CD4-positive, CD25-positive, alpha-beta regulatory T cell (primary cell): ENCODE data around the gene EIF1B. TPM values are rescaled to one million over a fixed set of nuclear protein-coding genes. Genes with fewer than 3 reads are reported as not detected.
"Not testable (repeated sequence)": the region's sequence is repeated elsewhere in the genome, so short reads cannot be mapped to it uniquely, and the experiment has no call there.

Experiments used
- ATAC-seq, 2 donors: fragments of 150-1000 bp; cut with Tn5 transposase; one replicate each; pipeline ENCODE4 v1.10.0; 2021; ENCODE audit warnings: low read depth in 2 of 2, moderate number of reproducible peaks in 2 of 2, moderate library complexity in 1 of 2
- DNase-seq, 3 donors: peaks; one replicate each; pipeline versions ENCODE4 v3.0.0 to v3.0.0-alpha.2; 2012 to 2022; ENCODE audit warnings: mixed read lengths in 1 of 3
- H3K27ac ChIP-seq: one replicate; pipeline ENCODE4 v1.7.0; 2013; ENCODE audit warnings: mild to moderate bottlenecking, low read length; ENCODE audit not compliant: insufficient read depth, poor library complexity, severe bottlenecking
- H3K27me3 ChIP-seq: one replicate; pipeline ENCODE4 v1.7.0; 2013; ENCODE audit warnings: low read length; ENCODE audit not compliant: control insufficient read depth, insufficient read depth
- H3K36me3 ChIP-seq: one replicate; pipeline ENCODE4 v1.7.0; 2013; ENCODE audit warnings: mild to moderate bottlenecking, low read length, moderate library complexity; ENCODE audit not compliant: control insufficient read depth, insufficient read depth
- H3K4me1 ChIP-seq: 2 replicates; pipeline ENCODE4 v1.7.0; 2013; ENCODE audit warnings: mild to moderate bottlenecking, low read length; ENCODE audit not compliant: insufficient read depth, control insufficient read depth, poor library complexity, severe bottlenecking
- H3K4me3 ChIP-seq: one replicate; pipeline ENCODE4 v1.7.0; 2013; ENCODE audit warnings: low read depth, mild to moderate bottlenecking, low read length, moderate library complexity
- H3K9me3 ChIP-seq, 2 experiments: 1 replicate in 1 of 2; 2 replicates in 1 of 2; pipeline ENCODE4 v1.7.0; 2013; ENCODE audit warnings: low read length in 2 of 2, mild to moderate bottlenecking in 1 of 2, moderate library complexity in 1 of 2; ENCODE audit not compliant: control insufficient read depth in 2 of 2
- H3K27ac Mint-ChIP-seq, 3 donors: one replicate each; pipeline ENCODE4 v1.8.0; 2020 to 2022; ENCODE audit warnings: mild to moderate bottlenecking in 3 of 3, mixed read lengths in 3 of 3, moderate library complexity in 2 of 3
- H3K27me3 Mint-ChIP-seq: one replicate; pipeline ENCODE4 v1.8.0; 2022; ENCODE audit warnings: mild to moderate bottlenecking, mixed read lengths
- H3K36me3 Mint-ChIP-seq: one replicate; pipeline ENCODE4 v1.8.0; 2020; ENCODE audit warnings: mixed read lengths
- H3K4me1 Mint-ChIP-seq, 4 donors: one replicate each; pipeline ENCODE4 v1.8.0; 2020 to 2022; ENCODE audit warnings: mixed read lengths in 4 of 4, mild to moderate bottlenecking in 1 of 4
- H3K4me3 Mint-ChIP-seq, 4 donors: one replicate each; pipeline ENCODE4 v1.8.0; 2020 to 2022; ENCODE audit warnings: mild to moderate bottlenecking in 4 of 4, mixed read lengths in 4 of 4, moderate library complexity in 3 of 4
- H3K9me3 Mint-ChIP-seq, 7 donors: one replicate each; pipeline ENCODE4 v1.8.0; 2020 to 2022; ENCODE audit warnings: mixed read lengths in 7 of 7, mild to moderate bottlenecking in 3 of 7, moderate library complexity in 2 of 7
- polyA plus RNA-seq, 4 donors: library from polyadenylated mRNA; unstranded; fragments of 300-500 nt; fragmentation: Illumina TruSeq; gene quantifications; one replicate each; pipeline ENCODE4 v1.2.3, GENCODE V29; 2021
- total RNA-seq: library from RNA; stranded (reverse); gene quantifications from one replicate; pipeline ENCODE4 v1.2.3, GENCODE V29; 2022

Gene EIF1B
- total and polyA plus RNA-seq, 5 donors from 2014 or later, result 42.3 to 76.4 (median 69.7) TPM

GRCh38 chr3:40281995-40282394 is 27.5 kb upstream of the EIF1B start:
- Mint-ChIP-seq H3K4me3 (no peak overlapping the region), H3K4me1 (no peaks in the 10 kb centered on the region), H3K9me3 (peaks cover 0 to 5% (median 0%) of the 10 kb centered on the region in 7 donors), H3K36me3 (no peaks in the 10 kb centered on the region), H3K27me3 (no peaks in the 10 kb centered on the region), H3K27ac (no peak overlapping the region)
- no peak for ATAC-seq
- no peak for DNase-seq
- no peak overlapping the region for H3K4me3 ChIP-seq
- no peaks in the 10 kb centered on the region for H3K9me3 ChIP-seq
- no peak overlapping the region for H3K27ac ChIP-seq
- H3K27me3 ChIP-seq, result no peaks in the 10 kb centered on the region
- no peaks in the 10 kb centered on the region for H3K36me3 ChIP-seq
- H3K4me1 ChIP-seq, result no peaks in the 10 kb centered on the region

DNA sequence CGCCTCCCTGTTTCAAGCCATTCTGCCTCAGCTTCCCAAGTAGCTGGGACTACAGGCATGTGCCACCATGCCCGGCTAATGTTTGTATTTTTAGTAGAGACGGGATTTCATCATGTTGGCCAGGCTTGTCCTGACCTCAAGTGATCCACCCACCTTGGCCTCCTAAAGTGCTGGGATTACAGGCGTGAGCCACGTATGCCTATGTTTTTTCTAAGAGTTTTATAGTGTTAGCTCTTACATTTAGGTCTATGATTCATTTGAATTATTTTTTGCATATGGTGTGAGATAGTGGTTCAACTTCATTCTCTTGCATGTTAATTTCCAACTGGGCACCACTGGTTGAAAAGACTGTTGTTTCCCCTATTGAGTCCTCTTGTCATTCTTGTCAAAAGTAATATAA is 26.4 kb upstream of the EIF1B start:
- not testable (repeated sequence) for H3K27me3 Mint-ChIP-seq, H3K36me3 Mint-ChIP-seq, H3K36me3 ChIP-seq, H3K27ac Mint-ChIP-seq, H3K9me3 ChIP-seq, H3K4me1 Mint-ChIP-seq, H3K27ac ChIP-seq, DNase-seq, H3K4me1 ChIP-seq, H3K4me3 ChIP-seq, ATAC-seq, H3K4me3 Mint-ChIP-seq, H3K9me3 Mint-ChIP-seq, H3K27me3 ChIP-seq

DNA sequence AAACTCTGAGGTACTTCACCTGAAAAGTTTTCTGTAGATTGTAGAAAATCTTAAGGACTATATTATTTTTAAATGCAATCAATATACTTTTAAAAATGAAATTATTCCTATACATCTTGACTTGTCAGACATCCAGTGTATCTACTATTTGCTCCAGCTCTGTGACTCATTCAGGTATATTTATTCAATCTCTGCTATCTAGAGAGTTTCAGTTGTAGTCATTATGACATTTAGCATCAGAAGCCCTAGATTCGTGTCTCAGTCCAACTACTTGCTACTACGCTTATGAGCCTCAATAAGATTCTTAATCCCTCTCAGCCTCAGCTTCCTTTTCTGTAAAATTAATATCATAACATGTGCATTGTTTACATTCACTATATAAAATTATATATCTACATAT is 22.3 kb upstream of the EIF1B start:
- Histone ChIP-seq H3K36me3 (no peaks in the 10 kb centered on the region), H3K4me3 (no peak overlapping the region), H3K9me3 (no peaks in the 10 kb centered on the region), H3K4me1 (peaks cover 3% of the 10 kb centered on the region), H3K27ac (no peak overlapping the region), H3K27me3 (no peaks in the 10 kb centered on the region)
- peak overlapping the region in 1 of 3 donors; percentile 12 for H3K27ac Mint-ChIP-seq
- H3K36me3 Mint-ChIP-seq, result peaks cover 15% of the 10 kb centered on the region
- no peaks in the 10 kb centered on the region for H3K27me3 Mint-ChIP-seq
- peaks cover 0 to 8% (median 4%) of the 10 kb centered on the region in 4 donors for H3K4me1 Mint-ChIP-seq
- DNase-seq (peak in 1 of 3 donors; percentile 10), ATAC-seq (no peak)
- H3K9me3 Mint-ChIP-seq, result peaks cover 0 to 3% (median 0%) of the 10 kb centered on the region in 7 donors
- H3K4me3 Mint-ChIP-seq, result no peak overlapping the region

GRCh38 chr3:40290396-40290795 is 19.1 kb upstream of the EIF1B start:
- ATAC-seq, result peak; percentile 60 to 71

GRCh38 chr3:40291471-40291870 is 18.0 kb upstream of the EIF1B start:
- peaks cover 38% of the 10 kb centered on the region for H3K36me3 Mint-ChIP-seq
- DNase-seq, result no peak

More at GRCh38 chr3:40290396-40290795, 19.1 kb upstream of the EIF1B start:
- H3K36me3 Mint-ChIP-seq, result peaks cover 32% of the 10 kb centered on the region
- no peaks in the 10 kb centered on the region for H3K36me3 ChIP-seq
- peak overlapping the region; percentile 48 to 93 (median 66) for H3K4me3 Mint-ChIP-seq
- no peak overlapping the region for H3K27ac ChIP-seq
- peak in 2 of 3 donors; percentile 10 to 19 for DNase-seq
- peaks cover 0 to 8% (median 4%) of the 10 kb centered on the region in 4 donors for H3K4me1 Mint-ChIP-seq
- H3K9me3 ChIP-seq, result no peaks in the 10 kb centered on the region
- H3K4me3 ChIP-seq, result peak overlapping the region; percentile 75
- H3K27ac Mint-ChIP-seq, result peak overlapping the region in 2 of 3 donors; percentile 8 to 77
- peaks cover 0 to 3% (median 0%) of the 10 kb centered on the region in 7 donors for H3K9me3 Mint-ChIP-seq
- H3K27me3 Mint-ChIP-seq, result no peaks in the 10 kb centered on the region
- H3K27me3 ChIP-seq, result no peaks in the 10 kb centered on the region
- H3K4me1 ChIP-seq, result peaks cover 3% of the 10 kb centered on the region

DNA sequence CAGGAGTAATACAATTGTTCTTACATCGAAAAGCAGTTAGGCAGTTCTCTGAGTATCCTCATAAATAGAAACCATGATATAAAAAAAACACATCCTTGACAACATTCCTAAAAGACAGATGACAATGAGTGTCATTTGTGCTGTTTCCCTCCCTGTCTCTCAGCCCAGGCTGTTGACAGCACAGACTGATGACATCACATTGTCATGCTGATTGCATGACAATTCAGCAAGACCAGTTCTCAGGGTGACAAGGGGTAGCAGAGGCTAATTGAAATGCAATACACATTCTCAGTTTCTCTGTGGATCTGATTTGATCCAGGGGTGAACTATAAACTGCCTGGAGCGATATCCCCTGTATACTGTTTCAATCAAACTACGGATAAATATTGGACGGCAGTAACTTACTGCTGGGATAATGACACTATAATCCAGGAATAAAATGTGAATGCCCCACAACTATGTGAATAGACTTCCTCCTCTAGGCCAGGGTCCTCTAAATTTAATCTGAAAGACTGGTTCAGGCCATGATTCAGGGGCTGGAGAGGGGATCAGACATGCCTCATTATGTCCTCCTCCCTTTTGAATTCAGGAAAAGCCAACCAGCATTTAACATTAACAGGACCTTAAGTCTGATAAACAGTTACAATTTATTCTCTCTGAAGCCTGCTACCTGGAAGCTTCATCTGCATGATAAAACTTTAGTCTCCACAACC is 16.7 kb upstream of the EIF1B start:
- no peak overlapping the region for H3K4me3 Mint-ChIP-seq
- H3K36me3 Mint-ChIP-seq, result peaks cover 45% of the 10 kb centered on the region

More at GRCh38 chr3:40291471-40291870, 18.0 kb upstream of the EIF1B start:
- Mint-ChIP-seq H3K27ac (no peak overlapping the region), H3K4me1 (peaks cover 0 to 8% (median 4%) of the 10 kb centered on the region in 4 donors), H3K4me3 (no peak overlapping the region), H3K9me3 (peaks cover 0 to 3% (median 0%) of the 10 kb centered on the region in 7 donors), H3K27me3 (no peaks in the 10 kb centered on the region)
- Histone ChIP-seq H3K4me1 (peaks cover 3% of the 10 kb centered on the region), H3K36me3 (peaks cover 3% of the 10 kb centered on the region), H3K27me3 (no peaks in the 10 kb centered on the region), H3K27ac (no peak overlapping the region), H3K4me3 (no peak overlapping the region), H3K9me3 (no peaks in the 10 kb centered on the region)
- no peak for ATAC-seq

DNA sequence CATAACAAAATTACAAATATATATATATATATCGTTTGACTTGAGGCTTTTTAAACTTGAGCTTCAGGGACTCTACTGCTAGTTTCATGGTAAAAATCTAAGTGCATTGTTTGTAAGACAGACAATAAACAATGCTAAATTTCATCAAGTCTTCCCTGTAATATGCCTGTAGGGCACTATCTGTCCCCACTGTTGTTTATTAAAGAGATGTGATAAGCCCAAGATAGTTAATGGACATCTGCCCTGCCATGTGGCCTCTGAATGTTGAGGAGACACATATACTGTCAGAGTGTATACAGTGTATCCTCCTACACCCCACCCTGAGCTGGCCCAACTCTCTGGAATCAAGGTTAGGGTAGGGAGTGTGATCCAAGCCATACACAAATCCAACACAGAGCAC is 15.1 kb upstream of the EIF1B start:
- Histone ChIP-seq H3K27me3 (no peaks in the 10 kb centered on the region), H3K4me3 (no peak overlapping the region), H3K9me3 (no peaks in the 10 kb centered on the region), H3K4me1 (peaks cover 3% of the 10 kb centered on the region), H3K27ac (no peak overlapping the region), H3K36me3 (peaks cover 3% of the 10 kb centered on the region)
- Mint-ChIP-seq H3K27ac (no peak overlapping the region), H3K36me3 (peaks cover 51% of the 10 kb centered on the region), H3K4me3 (no peak overlapping the region), H3K9me3 (peaks cover 0 to 3% (median 0%) of the 10 kb centered on the region in 7 donors), H3K27me3 (no peaks in the 10 kb centered on the region), H3K4me1 (peaks cover 0 to 8% (median 4%) of the 10 kb centered on the region in 4 donors)
- no peak for DNase-seq
- ATAC-seq, result no peak

More for the DNA sequence above, 16.7 kb upstream of the EIF1B start:
- Histone ChIP-seq H3K4me3 (no peak overlapping the region), H3K27me3 (no peaks in the 10 kb centered on the region), H3K4me1 (peaks cover 3% of the 10 kb centered on the region), H3K36me3 (peaks cover 3% of the 10 kb centered on the region), H3K9me3 (no peaks in the 10 kb centered on the region), H3K27ac (no peak overlapping the region)
- Mint-ChIP-seq H3K27me3 (no peaks in the 10 kb centered on the region), H3K4me1 (peaks cover 0 to 8% (median 4%) of the 10 kb centered on the region in 4 donors), H3K27ac (no peak overlapping the region), H3K9me3 (peaks cover 0 to 3% (median 0%) of the 10 kb centered on the region in 7 donors)
- DNase-seq (no peak), ATAC-seq (no peak)

GRCh38 chr3:40298075-40298474 is 11.4 kb upstream of the EIF1B start:
- H3K4me1 Mint-ChIP-seq, result no peaks in the 10 kb centered on the region
- DNase-seq, result no peak
- no peaks in the 10 kb centered on the region for H3K9me3 ChIP-seq
- peaks cover 8% of the 10 kb centered on the region for H3K36me3 ChIP-seq
- H3K27me3 ChIP-seq, result no peaks in the 10 kb centered on the region
- H3K27ac Mint-ChIP-seq, result no peak overlapping the region
- peaks cover 0 to 2% (median 0%) of the 10 kb centered on the region in 7 donors for H3K9me3 Mint-ChIP-seq
- H3K4me1 ChIP-seq, result no peaks in the 10 kb centered on the region
- no peak overlapping the region for H3K4me3 ChIP-seq
- H3K4me3 Mint-ChIP-seq, result no peak overlapping the region
- H3K36me3 Mint-ChIP-seq, result peaks cover 44% of the 10 kb centered on the region
- ATAC-seq, result no peak
- no peaks in the 10 kb centered on the region for H3K27me3 Mint-ChIP-seq
- no peak overlapping the region for H3K27ac ChIP-seq
